GM19328 (cell line): ENCODE results near the gene PIPOX.

Source experiments
- ATAC-seq: cut with Tn5 transposase; IDR thresholded peaks from one replicate; pipeline ENCODE4 v1.9.1; 2021; ENCODE audit warnings: mild to moderate bottlenecking, moderate library complexity; ENCODE audit not compliant: unreplicated experiment

Gene PIPOX

DNA sequence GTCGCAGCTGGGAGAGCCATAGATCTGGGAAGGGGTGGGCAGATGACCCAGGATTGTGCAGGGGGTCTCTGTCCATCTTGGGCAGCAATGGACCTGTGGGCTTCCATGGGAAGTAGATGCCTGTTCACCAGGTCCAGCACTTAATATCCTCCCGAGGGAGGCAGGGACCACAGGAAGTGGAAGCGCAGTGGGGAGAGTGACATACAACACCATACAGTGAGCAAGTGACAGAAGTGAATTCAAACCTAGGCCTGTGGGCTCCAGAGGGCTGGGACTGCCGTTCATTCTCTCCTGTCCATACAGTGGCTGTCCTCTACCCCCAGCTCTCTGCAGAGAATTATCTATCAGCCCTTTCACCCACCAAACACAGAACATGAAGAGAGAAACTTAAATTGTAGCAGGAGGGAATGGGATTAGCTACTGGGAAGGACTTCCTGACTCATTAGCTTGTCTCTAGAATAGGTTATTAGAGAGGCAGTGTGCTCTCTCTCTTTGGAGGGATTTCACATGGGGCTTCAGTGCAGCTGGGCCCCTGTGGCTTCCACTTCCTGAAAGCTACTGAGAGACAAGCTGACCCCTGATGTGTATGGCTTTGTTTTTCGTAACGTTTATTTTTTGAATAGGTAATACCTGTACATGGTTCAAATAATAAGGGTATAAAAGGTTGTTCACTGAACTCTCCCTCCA, 24.0 kb upstream of the PIPOX start:
- ATAC-seq = no peak

DNA sequence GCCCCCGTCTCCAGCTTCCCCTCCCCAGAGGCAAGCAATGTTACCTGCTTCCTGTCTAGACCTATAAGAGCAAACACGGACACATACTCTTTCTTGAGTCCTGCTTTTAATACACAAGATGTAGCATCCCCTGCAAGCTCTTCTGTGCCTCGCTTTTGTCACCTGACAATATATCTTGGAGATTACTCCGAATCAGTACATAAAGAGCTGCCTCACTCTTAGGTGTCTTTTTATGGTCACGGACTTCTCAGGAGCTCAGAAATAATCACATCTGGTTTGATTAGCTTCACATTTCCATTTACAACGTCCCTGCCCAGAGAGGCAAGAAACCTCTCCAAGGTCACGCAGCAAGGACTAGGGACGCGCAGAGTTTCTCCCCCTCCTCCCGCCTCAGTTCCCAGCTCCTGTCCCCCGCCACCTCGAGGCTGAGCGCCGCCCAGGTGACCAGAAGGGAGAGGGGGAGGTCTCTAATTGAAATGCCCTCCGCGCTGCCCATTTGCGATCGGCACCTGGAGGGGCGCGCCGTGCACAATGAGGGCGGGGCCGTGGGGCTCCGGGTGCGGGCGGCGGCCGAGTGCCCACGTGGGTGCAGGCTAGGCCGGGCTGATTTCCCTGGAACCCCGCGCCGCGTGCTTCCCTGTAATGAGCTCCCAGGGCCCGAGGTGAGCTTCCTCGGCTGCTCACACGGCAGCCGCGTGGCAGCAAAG, 23.3 kb upstream of the PIPOX start:
- no peak for ATAC-seq

DNA sequence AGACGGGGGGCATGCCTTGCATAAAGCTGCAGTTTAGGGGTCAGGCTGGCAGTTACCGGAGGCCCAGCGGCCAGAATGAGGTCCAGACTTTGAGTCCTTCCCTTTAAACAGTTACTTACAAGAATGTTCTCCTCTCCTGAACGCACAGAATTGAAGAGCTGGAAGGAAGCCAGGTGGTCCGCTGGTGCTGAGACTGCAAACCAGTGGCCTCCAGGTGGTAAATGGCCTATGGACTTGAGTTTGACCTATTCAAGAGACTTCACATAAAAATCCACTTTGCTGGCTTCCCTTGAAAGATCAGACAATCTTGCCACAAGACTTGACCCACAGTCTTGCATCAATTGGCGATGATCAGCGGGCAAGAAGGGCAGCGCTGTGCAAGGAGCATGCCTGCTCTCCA, 22.4 kb upstream of the PIPOX start:
- no peak for ATAC-seq

DNA sequence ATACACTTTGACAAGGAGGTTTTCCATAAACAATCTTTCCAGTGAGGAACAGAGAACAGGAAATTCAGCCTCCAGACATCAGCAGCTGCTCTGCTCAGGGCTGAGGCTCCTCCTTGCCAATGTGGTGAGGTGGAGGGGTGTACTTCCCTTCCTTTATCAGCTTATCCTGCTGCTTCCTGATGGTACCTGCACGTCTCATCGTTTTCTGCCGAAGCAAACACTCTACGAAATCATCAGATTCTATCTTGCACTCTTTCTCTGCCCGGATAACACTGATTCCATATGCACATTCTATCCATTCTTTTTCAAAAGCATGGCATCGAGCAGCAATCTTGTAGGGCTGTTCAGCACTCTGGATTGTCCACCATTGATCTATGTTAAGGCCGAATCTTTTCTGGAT, 21.7 kb upstream of the PIPOX start:
- no peak for ATAC-seq

DNA sequence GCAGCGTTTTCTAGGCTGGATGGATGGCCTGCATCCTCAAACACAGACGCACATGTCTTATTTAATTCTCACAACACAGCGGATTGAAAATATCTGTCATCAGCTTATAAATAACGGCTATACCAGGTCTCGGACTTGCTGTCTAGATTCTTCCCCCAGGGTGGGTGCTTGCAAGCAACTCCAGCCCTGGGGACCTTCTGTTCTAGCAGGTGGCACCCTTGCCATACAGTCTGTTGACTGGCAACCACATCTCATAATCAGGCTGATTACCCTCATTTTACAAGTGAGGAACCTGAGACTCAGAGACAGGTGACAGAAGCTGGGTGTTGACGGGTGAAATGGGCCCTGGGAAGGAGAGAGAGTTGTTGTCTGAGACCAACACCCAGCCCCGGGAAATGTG, 20.9 kb upstream of the PIPOX start:
- ATAC-seq = no peak

DNA sequence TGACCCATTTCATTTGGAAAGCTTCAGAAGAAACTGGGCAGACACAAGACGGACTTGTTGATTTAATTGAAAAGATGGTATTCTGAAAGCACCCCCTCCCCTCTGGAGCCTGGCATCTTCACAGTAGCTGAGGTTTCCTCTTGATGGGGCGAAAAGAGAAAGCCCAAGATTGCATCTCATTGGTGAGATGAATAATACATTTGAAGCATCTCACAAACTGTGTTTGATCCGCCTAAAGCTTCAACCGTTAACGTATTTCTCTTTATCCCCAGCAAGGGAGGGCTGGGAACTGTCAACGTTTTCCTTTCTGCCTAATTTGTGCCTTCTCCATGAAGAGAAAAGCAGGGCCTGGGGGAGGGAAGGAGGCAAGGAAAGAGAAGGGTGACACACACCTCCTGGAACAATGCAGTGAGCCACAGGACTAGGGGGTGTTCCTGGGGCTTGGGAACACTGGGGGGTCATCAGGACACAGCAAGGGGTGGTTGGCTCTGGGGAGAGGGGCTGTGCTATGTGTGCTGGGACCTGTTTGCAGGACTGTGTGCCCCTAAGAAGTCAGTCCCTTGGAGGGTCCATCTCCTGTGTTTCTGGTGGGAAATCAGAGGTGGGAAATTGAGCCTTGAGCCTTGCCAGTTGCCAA, 18.5 kb upstream of the PIPOX start:
- no peak for ATAC-seq

DNA sequence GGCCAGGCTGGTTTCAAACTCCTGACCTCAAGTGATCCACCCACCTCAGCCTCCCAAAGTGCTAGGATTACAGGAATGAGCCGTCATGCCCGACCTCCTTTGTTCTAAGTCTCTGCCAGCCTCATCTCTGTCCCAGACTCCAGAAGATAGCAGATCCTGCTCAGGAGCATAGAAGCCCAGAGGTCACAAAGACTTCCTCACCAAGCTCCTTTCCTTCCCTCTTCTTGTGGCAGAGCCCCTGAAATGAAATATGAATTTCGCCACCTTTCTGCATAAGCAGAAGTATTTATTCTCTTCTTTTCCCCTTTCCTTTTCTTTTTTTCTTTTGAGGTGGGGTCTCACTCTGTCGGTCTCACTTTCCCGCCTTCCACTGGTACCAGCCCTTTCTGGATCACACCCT, 11.5 kb upstream of the PIPOX start:
- ATAC-seq = no peak

DNA sequence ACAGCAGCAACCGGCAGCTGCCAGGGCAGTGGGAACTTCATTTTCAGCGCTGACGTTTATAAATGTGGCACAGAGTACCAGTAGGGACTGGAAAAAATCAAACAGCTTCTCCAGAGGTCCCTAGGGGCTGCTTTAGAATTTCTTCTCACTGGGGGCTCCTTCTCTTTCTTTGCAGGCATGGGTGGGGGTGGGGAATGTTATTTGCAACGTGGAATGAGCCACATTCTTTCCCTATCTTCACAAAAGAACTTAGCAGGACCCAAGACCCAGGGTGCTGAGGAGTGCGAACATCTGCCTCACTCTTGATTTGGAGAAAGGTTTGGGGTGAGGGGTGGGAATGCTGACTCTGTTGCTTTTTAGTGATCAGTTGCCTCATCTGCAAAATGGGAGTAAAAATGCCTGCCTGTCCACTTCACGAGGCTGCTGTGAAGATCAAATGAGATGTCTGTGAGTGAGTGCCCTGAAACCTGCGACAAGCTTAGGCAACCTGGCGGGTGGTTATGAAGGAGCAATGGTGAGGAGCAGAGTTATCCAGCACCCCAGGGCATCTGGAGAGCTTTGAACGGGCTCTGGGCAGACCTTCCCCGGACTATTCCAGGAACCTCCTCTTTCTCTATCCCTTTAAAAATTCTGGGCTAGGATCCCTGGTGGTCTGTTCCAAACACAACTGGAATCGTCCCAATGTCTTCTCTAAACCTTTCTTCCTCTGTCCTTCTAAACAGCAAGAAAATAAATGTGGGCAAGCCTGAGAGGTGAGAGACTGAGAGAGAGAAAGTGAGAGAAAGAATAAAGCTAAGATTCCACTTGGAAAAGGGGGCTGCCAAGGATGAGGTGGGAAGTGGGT, 10.7 kb upstream of the PIPOX start:
- ATAC-seq = no peak

DNA sequence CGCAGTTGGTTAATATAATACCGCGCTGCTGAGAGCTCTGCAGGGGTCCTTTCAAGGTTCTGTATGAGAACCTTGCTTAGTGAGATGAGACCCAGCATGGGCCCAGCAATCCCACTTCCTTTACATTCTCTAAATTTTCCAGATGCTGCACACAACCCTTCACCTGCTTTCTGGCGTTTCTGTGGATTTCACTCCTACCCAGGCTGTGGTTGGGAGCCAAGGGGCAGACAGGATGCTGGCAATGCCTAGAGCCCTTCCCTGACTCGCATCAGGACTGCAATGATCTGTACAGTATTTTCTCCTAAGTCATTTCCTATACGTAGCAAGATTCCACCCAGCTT, 10.1 kb upstream of the PIPOX start:
- ATAC-seq = no peak

DNA sequence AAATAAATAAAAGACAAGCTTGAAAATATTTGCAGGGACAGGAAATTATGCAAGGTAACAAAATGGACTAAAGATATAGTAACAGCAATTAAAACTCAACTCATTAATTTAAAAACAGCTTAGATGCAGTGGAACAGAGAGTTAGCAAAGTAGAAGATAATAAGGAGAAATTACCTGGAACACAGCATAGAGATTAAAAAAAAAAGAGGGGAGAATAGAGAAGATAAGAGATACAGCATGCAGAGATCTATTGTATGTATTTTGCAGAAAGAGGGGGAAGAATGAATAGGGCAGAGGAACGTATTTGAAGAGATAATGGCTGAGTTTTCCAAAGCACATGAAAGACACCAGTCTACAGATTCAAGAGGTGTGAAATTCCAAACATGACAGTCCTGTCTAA, 8.4 kb upstream of the PIPOX start:
- no peak for ATAC-seq

DNA sequence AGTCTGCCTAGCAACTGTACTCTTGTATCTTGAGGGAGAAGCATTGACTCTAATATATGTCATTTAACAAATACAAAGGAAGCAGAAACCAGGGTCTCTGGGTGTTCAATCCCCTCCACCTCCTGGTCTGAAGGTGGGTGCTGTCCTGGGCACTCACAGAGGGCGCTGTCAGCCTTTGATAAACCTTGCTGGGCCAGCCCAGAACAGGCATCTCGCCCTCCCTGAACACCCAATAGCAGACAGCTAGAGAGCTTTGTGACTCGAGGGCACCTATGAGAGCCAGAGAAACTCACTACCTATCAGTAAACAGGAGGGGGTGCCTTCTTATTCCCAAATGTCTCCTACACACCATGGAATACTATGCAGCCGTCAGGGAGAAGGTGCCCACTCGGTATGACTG, 6.4 kb upstream of the PIPOX start:
- no peak for ATAC-seq

DNA sequence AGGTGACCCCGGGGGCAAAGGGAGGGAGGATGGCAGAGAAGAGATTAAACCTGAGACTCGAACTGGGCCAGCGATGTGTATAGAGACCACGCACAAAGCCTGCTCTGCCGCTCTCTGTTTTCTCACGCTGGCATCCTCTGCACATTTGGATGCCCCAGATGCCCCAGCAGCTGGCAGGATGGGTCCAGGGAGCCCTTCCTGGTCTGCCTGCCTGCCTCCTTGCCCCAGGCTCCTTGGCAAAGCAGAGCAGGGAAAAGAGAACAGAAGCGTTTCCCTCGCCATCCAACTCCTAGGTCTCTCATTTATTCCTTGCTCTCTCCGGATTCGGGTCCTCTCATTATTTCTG, 5.2 kb upstream of the PIPOX start:
- ATAC-seq = no peak

DNA sequence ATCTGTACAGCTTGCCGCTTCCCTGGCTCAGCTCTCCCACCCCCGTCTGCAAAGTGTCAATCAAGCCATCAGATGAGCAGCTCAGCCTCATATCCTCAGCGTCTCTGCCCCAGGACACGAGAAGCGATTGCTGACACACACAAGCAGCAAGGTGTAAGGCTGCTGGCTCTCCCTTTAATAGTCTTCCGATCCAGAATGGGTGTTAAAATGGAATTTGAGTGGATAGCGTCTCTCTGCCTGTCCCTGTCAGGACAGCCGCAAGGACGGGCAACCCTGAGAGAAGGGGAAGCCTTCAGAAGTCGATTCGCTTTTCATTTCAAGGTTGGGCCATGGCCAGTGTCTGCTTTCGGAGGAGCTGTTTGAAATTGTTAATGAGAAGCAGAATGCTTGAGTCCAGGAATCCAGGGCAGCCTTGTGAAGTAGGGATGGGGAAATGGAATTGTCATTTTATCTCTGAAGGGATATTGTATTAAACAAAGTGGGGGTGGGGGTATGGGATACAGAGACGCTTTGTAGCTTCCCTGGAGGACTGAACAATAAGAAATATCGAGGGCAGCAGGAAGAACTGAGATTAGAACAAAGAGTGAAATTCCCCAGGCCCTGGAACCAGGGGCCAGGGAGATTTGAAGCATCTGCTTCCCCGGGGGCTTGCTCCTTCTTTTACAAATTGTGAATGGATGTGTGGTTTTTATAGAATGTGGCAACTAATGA, 4.7 kb upstream of the PIPOX start:
- no peak for ATAC-seq

DNA sequence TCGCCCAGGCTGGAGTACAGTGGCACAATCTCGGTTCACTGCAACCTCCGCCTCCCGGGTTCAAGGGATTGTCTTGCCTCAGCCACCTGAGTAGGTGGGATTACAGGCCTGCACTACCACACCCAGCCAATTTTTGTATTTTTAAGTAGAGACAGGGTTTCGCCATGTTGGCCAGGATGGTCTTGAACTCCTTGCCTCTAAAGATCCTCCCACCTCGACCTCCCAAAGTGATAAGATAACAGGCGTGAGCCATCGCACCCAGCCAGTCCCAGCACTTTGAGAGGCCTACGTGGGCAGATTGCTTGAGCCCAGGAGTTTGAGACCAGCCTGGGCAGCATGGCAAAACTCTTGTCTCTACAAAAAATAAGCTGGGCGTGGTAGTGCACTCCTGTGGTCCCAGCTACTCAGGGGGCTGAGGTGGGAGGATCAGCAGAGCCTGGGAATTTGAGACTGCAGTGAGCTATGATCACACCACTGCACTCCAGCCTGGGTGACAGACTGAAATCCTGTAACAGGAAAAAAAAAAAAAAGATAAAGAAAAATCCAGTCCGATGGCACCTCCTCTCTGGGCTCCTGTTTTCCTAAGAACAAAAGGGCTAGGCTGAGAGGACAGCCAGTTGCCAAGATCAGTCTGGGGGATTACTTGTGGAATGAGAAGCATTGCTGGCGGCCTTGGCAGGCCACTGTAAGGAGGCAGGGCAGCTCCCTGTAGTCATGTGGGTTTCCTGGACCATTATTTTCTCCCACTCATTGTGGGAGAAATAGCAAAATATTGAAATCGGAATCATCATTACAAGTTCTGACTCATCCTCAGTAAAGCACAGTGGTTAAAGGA, 3.0 kb upstream of the PIPOX start:
- ATAC-seq = no peak

DNA sequence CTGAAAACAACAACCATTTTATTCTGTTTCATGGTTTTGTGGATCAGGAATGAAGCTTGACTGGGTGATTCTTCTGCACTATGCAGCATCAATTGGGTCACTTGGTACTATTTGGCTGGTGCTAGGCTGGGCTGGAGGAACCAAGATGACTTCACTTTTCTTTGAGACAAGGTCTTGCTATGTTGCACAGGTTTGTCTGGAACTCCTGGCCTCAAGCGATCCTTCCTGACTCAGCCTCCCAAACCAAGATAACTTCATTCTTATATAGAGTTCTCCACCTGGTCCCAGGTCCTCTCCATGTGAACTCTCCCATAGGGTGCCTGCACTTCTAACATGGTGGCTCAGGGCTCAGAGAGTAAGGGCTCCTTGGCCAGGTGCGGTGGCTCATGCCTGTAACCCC, 1.9 kb upstream of the PIPOX start:
- ATAC-seq = no peak

DNA sequence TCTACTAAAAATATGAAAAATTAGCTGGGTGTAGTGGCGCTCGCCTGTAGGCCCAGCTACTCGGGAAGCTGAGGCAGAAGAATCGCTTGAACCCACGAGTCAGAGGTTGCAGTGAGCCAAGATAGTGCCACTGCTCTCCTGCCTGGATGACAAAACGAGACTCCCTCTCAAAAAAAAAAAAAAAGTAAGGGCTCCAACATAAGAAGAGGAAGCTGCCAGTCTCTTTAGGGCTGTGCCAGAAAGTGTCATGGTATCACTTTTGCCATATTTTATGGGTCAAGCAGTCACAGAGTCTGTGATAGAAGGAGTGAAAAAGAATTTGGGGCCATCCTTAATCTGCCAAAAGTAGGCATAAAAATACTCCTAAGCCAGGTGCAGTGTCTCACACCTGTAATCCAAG, 1.4 kb upstream of the PIPOX start:
- no peak for ATAC-seq

DNA sequence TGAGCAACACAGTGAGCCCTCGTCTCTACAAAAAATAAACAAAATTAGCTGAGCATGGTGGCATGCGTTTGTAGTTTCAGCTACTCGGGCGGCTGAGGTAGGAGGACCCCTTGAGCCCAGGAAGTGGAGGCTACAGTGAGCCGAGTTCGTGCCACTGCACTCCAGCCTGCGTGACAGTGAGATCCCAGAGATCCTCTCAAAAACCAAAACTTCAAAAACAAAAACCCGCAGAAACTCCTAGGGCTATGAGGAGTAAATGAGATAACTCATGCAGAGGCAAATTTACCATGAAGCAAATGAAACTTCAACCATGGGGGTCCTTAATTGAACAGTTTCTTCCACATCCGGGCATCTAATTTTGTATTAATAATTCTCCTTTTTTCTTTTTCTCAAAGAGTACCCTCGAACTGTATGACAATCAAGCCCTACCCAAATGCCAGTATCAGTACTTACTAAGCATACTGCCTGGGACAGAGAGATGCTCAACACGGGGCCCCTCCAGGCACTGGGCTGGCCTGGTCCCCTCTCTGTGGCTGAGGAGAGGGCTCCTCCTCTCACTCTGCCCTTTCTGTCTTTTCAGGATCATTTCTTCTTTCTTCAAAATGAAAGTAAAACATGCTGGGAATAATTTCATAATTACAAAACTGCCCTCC, 789 bp upstream of the PIPOX start:
- ATAC-seq = no peak

DNA sequence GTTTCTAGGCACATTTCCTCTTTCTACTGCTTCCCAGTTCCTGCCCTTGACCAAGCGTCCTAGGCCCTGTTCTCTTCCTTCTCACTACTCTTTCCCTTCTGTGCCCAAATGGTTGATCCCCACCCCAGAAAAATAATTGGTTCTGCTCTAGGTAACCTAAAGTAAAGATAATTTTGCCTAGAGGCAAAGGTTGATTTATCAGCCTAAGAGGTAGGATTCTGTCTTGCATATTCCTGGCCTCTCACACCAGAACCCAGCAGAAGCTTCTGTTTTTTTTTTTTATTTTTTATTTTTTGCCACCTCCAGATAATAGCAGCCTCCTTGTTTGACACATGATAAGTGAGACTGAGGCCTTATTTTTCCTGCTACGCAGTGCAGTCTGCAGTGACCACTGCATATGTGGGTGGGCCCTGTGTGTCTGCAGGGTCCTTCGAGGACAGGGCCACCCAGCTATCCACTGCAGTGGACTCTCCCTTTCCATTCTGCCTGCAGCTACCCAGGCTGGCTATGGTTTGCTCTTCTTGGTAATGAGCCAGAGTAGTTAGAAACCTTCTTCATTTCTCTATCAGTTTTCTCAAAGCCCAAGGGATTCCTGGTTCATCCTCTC, 701 bp downstream of the PIPOX start:
- ATAC-seq = no peak

DNA sequence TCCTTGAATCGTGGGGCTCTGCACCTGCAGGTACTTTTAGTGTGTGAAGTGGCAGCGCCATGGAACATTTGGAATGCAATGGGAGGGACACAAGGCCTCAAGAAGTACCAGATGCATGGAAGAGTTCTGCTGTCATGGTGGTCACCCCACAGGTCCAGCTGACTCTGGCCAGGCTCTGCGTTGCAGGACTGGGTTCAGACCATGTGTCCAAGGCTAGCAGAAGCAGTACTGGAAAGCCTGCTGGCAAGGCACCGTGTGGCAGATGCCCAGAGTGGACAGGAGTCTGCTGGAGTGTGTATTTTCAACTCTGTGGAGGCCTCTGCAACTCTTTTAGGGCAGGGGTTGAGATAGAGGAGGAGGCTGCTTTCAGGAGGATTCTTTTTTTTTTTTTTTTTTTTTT, 2.1 kb downstream of the PIPOX start:
- no peak for ATAC-seq
